Uterus (tissue), 2 donors: ENCODE data around the gene PCSK2.

Experiments
- POLR2A ChIP-seq, 2 donors: fragments of 450-650 bp; IDR thresholded peaks; one replicate each; pipeline ENCODE4 v1.6.1; 2016; ENCODE audit warnings: antibody characterized with exemption in 2 of 2, mild to moderate bottlenecking in 1 of 2, moderate library complexity in 1 of 2
- TF ChIP-seq, protein P1 (sequence below), 4 experiments: fragments of 200-600 bp in 2 of 4; fragments of 450-650 bp in 2 of 4; sonication (generic) in 2 of 4; IDR thresholded peaks; one replicate each; pipeline ENCODE4 v1.5.1; 2016 to 2019; ENCODE audit warnings: antibody characterized with exemption in 4 of 4, mild to moderate bottlenecking in 2 of 4, moderate library complexity in 1 of 4

DNA sequence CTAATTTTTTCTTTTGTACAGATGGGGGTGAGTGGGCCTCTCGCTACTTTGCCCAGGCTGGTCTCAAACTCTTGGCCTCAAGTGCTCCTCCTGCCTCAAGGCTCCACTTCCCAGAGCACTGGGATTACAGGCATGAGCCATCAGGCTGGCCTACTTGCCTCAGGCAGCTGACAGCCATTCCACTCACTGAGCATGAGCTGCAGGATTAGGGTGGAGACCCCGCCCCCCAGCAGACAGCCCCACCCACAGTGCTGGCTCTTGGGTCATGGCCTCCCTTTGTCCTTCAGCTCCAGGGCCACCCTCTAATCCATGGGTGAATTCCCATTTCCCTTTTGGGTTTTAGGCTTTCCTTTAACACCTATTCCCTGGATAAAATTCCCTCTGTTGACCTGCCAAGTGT is 222.2 kb downstream of the PCSK2 start:
- no peak for TF ChIP-seq POLR2A (IDR thresholded peaks at IDR 0.05)
- TF ChIP-seq, protein P1, sequence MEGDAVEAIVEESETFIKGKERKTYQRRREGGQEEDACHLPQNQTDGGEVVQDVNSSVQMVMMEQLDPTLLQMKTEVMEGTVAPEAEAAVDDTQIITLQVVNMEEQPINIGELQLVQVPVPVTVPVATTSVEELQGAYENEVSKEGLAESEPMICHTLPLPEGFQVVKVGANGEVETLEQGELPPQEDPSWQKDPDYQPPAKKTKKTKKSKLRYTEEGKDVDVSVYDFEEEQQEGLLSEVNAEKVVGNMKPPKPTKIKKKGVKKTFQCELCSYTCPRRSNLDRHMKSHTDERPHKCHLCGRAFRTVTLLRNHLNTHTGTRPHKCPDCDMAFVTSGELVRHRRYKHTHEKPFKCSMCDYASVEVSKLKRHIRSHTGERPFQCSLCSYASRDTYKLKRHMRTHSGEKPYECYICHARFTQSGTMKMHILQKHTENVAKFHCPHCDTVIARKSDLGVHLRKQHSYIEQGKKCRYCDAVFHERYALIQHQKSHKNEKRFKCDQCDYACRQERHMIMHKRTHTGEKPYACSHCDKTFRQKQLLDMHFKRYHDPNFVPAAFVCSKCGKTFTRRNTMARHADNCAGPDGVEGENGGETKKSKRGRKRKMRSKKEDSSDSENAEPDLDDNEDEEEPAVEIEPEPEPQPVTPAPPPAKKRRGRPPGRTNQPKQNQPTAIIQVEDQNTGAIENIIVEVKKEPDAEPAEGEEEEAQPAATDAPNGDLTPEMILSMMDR (IDR thresholded peaks at IDR 0.05), result no peak
